Heart left ventricle (tissue), 13 donors: ENCODE data around the gene DDX42.

Experiments used
- POLR2A ChIP-seq, 2 donors: fragments of 450-650 bp; IDR thresholded peaks; one replicate each; pipeline ENCODE4 v1.6.1; 2017; ENCODE audit warnings: antibody characterized with exemption in 2 of 2, mild to moderate bottlenecking in 2 of 2, moderate library complexity in 2 of 2
- TF ChIP-seq, protein P1 (sequence below), 12 donors: fragments of 200-600 bp; sonication (generic) in 4 of 12; IDR thresholded peaks; one replicate each; pipeline versions ENCODE4 v1.5.0 to v1.8.0; 2018 to 2022; ENCODE audit warnings: antibody characterized with exemption in 12 of 12, mild to moderate bottlenecking in 5 of 12
- donor health status: ischemic (EF 13 %, LVEDD 7.1; RV severe dilation, severe dysfunction).
- donor health status: DM: no; HTN: yes; CAD: no.
- donor health status: DM: no; HTN: no; CAD: no.
- donor health status: ischemic (EF 25% LVEDD 6.9; RV normal size, moderate dysfunction).
- donor health status: ischemic (EF 25% LVEDD 5.7; RV mildly dilated, moderate dysfunction).
- donor health status: ischemic (EF 35%, LVEDD 5.7; RV mildly dilated, moderate dysfunction).
- donor health status: nonischemic (EF 11% LVEDD 7.7; RV severe dilation, severe dysfunction).
- donor health status: DM: yes; HTN: yes; CAD: no.
- donor health status: PGD.
- donor health status: ischemic (EF 29% LVEDD 5.4; RV normal size, mild dysfunction).
- donor health status: nonischemic (EF 23%, LVEDD 6.1; RV moderate dilation, normal function).

- TF ChIP-seq, protein P1, sequence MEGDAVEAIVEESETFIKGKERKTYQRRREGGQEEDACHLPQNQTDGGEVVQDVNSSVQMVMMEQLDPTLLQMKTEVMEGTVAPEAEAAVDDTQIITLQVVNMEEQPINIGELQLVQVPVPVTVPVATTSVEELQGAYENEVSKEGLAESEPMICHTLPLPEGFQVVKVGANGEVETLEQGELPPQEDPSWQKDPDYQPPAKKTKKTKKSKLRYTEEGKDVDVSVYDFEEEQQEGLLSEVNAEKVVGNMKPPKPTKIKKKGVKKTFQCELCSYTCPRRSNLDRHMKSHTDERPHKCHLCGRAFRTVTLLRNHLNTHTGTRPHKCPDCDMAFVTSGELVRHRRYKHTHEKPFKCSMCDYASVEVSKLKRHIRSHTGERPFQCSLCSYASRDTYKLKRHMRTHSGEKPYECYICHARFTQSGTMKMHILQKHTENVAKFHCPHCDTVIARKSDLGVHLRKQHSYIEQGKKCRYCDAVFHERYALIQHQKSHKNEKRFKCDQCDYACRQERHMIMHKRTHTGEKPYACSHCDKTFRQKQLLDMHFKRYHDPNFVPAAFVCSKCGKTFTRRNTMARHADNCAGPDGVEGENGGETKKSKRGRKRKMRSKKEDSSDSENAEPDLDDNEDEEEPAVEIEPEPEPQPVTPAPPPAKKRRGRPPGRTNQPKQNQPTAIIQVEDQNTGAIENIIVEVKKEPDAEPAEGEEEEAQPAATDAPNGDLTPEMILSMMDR (IDR thresholded peaks at IDR 0.05): no peak
- TF ChIP-seq POLR2A (IDR thresholded peaks at IDR 0.05): no peak
Measured at GRCh38 chr17:63800783-63801182, 26.8 kb downstream of the DDX42 start.
